GM21526 (cell line): ENCODE results near the gene ZNF800.
A peak's percentile ranks its signal among the peaks of the same experiment; 100 is the strongest.
"Not testable (repeated sequence)": the region's sequence is repeated elsewhere in the genome, so short reads cannot be mapped to it uniquely, and the experiment has no call there.

Experiments
- ATAC-seq: cut with Tn5 transposase; IDR thresholded peaks from one replicate; pipeline ENCODE4 v1.9.1; 2021; ENCODE audit warnings: moderate library complexity; ENCODE audit not compliant: unreplicated experiment, low FRiP score

The ZNF800 gene

GRCh38 chr7:127392566-127393367 is at the start of gene ZNF800:
ZNF800 (minus strand) TSS chr7:127392708; CDS start chr7:127391557, 1,151 bp downstream.
- ATAC-seq = peak; percentile 82

GRCh38 chr7:127440206-127440605 is 47.7 kb upstream of the ZNF800 start:
- ATAC-seq = no peak

- no peak for ATAC-seq
Measured at GRCh38 chr7:127438836-127439235, 46.3 kb upstream of the ZNF800 start.

GRCh38 chr7:127437837-127438236 is 45.3 kb upstream of the ZNF800 start:
- ATAC-seq = no peak

GRCh38 chr7:127437241-127437640 is 44.7 kb upstream of the ZNF800 start:
- ATAC-seq = no peak

- ATAC-seq = not testable (repeated sequence)
Measured at GRCh38 chr7:127429281-127429680, 36.8 kb upstream of the ZNF800 start.

GRCh38 chr7:127419196-127419595 is 26.7 kb upstream of the ZNF800 start:
- ATAC-seq = no peak

- no peak for ATAC-seq
Measured at GRCh38 chr7:127418459-127418858, 26.0 kb upstream of the ZNF800 start.

- ATAC-seq = peak; percentile 82
Measured at GRCh38 chr7:127417346-127417745, 24.8 kb upstream of the ZNF800 start.

GRCh38 chr7:127415060-127415742 is 22.7 kb upstream of the ZNF800 start:
- ATAC-seq = no peak

- peak; percentile 61 for ATAC-seq
Measured at GRCh38 chr7:127413962-127414361, 21.5 kb upstream of the ZNF800 start.

- ATAC-seq = no peak
Measured at GRCh38 chr7:127413326-127413725, 20.8 kb upstream of the ZNF800 start.

- ATAC-seq = no peak
Measured at GRCh38 chr7:127411176-127411575, 18.7 kb upstream of the ZNF800 start.

GRCh38 chr7:127409629-127410028 is 17.1 kb upstream of the ZNF800 start:
- ATAC-seq = no peak

GRCh38 chr7:127404286-127405072 is 12.0 kb upstream of the ZNF800 start:
- no peak for ATAC-seq

GRCh38 chr7:127396184-127396583 is 3.7 kb upstream of the ZNF800 start:
- no peak for ATAC-seq

GRCh38 chr7:127395104-127395503 is 2.6 kb upstream of the ZNF800 start:
- ATAC-seq = not testable (repeated sequence)

- no peak for ATAC-seq
Measured at GRCh38 chr7:127393368-127394058, 1.0 kb upstream of the ZNF800 start.

- ATAC-seq = peak; percentile 42
Measured at GRCh38 chr7:127392182-127392565, 334 bp downstream of the ZNF800 start.

- ATAC-seq = peak; percentile 40
Measured at GRCh38 chr7:127391591-127392181, 822 bp downstream of the ZNF800 start.
